ENCODE results near the gene TMEM185B.
A peak's percentile ranks its signal among the peaks of the same experiment; 100 is the strongest.

GRCh38 chr2:120204022-120204405, 19.2 kb downstream of the TMEM185B start:
- TF ChIP-seq CTCF (IDR thresholded peaks at IDR 0.05): peak; percentile 17; the same call in 1 of the 2 replicates
- TF ChIP-seq ZFX (IDR thresholded peaks at IDR 0.05; ENCODE audit: borderline replicate concordance): no peak

All from 22Rv1 (cell line).